ENCODE measurements around the gene ADRA2B.
"Not testable (repeated sequence)": the region's sequence is repeated elsewhere in the genome, so short reads cannot be mapped to it uniquely, and the experiment has no call there.

The ADRA2B gene

DNA sequence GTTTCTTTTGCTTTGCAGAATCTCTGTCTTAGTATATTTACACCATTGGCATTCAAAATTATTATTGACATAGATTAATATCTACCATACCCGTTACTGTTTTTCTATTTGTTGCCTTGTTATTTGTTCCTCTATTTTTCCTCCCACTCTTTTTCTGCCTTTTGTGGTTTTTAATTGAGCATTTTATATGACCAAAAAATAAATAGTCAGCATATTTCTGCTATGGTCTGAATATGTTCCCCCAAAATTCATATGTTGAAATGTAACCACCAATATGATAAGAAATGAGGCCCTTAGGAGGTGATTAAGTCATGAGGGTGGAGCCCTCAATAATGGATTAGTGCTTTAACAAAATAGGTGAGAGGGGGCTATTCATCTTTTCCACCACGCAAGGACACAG is 35.3 kb downstream of the ADRA2B start:
- Histone ChIP-seq H3K9ac (ENCODE audit: low read depth in 1 of 2, low read length in 2 of 2) (no peak overlapping the region), H3K36me3 (ENCODE audit: control insufficient read depth in 2 of 2, insufficient read depth in 2 of 2, low read length in 2 of 2) (no peaks in the 10 kb centered on the region), H3K4me3 (ENCODE audit: low read length in 2 of 2) (no peak overlapping the region), H3K9me3 (ENCODE audit: control insufficient read depth in 2 of 2, low read length in 2 of 2) (no peaks in the 10 kb centered on the region), H3K27me3 (ENCODE audit: control insufficient read depth in 2 of 2, insufficient read depth in 2 of 2, low read length in 2 of 2) (no peaks in the 10 kb centered on the region), H3K4me1 (ENCODE audit: control insufficient read depth in 2 of 2, insufficient read depth in 2 of 2, low read length in 2 of 2) (no peaks in the 10 kb centered on the region), H3K27ac (ENCODE audit: low read depth in 2 of 2, low read length in 2 of 2) (no peak overlapping the region)

DNA sequence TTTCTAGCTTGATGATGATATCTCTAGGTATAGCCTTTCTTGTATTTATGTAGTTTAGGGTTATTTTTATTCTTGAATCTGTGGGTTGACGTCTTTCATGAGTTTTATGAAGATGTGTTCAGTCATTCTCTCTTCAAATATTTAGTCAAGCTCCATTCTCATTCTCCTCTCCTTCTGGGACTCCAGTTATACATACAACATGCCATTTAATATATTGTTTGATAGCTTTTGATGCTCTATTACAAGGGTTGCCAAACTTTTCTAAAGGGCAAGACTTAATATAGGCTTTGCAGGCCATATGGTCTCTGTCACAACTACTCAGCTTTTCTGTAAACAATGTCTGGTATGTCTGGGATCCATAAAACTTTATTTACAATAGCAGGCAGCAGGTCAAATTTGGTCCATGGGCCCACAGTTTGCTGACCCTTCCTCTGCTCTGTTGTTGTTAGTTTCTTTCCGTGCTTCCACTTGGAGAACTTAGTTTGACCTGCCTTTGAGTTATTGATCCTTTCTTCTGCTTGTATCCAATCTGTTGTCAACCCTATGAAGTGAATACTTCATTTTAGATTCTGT is 41.1 kb downstream of the ADRA2B start:
- no peaks in the 10 kb centered on the region for H3K9me3 ChIP-seq (ENCODE audit: control insufficient read depth in 2 of 2, low read length in 2 of 2)
- no peaks in the 10 kb centered on the region for H3K4me1 ChIP-seq (ENCODE audit: control insufficient read depth in 2 of 2, insufficient read depth in 2 of 2, low read length in 2 of 2)
- no peak overlapping the region for H3K9ac ChIP-seq (ENCODE audit: low read depth in 1 of 2, low read length in 2 of 2)
- H3K27ac ChIP-seq (ENCODE audit: low read depth in 2 of 2, low read length in 2 of 2) = no peak overlapping the region
- no peak overlapping the region for H3K4me3 ChIP-seq (ENCODE audit: low read length in 2 of 2)
- H3K36me3 ChIP-seq (ENCODE audit: control insufficient read depth in 2 of 2, insufficient read depth in 2 of 2, low read length in 2 of 2) = no peaks in the 10 kb centered on the region
- no peaks in the 10 kb centered on the region for H3K27me3 ChIP-seq (ENCODE audit: control insufficient read depth in 2 of 2, insufficient read depth in 2 of 2, low read length in 2 of 2)

GRCh38 chr2:96074156-96074555 is 42.2 kb downstream of the ADRA2B start:
- Histone ChIP-seq H3K4me3 (ENCODE audit: low read length in 2 of 2) (no peak overlapping the region), H3K4me1 (ENCODE audit: control insufficient read depth in 2 of 2, insufficient read depth in 2 of 2, low read length in 2 of 2) (no peaks in the 10 kb centered on the region), H3K9me3 (ENCODE audit: control insufficient read depth in 2 of 2, low read length in 2 of 2) (no peaks in the 10 kb centered on the region), H3K27me3 (ENCODE audit: control insufficient read depth in 2 of 2, insufficient read depth in 2 of 2, low read length in 2 of 2) (no peaks in the 10 kb centered on the region), H3K9ac (ENCODE audit: low read depth in 1 of 2, low read length in 2 of 2) (no peak overlapping the region), H3K27ac (ENCODE audit: low read depth in 2 of 2, low read length in 2 of 2) (no peak overlapping the region), H3K36me3 (ENCODE audit: control insufficient read depth in 2 of 2, insufficient read depth in 2 of 2, low read length in 2 of 2) (no peaks in the 10 kb centered on the region)

DNA sequence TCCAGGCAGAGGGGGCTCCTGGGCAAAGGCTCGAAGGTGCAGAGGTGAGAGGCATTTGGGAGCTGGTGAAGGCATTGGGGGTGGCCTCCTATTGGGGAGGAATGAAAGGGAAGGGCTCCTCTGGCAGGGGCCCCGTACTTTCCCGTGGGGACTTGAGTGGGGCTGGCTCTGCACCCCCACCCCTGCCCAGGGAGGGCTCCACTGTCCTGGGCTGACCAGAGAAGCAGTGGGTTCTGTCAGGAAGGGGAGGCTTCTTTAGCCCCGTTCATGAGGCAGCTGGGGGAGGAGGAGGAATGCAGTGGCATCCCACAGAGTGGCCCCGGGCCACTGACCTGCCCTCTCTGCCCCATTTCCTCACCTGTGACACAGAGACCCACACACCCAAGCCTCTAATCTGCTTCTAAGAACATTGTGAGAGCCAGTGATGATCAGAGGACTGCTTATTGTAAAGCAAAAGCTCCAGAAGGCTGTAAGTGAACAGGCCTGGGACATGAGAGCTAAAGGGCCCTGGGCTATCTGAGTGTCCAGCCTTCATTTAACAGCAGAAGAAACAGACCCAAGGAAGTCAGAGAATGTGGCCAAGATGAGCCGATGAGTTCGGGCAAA is 43.1 kb downstream of the ADRA2B start:
- H3K4me1 ChIP-seq (ENCODE audit: control insufficient read depth in 2 of 2, insufficient read depth in 2 of 2, low read length in 2 of 2) = no peaks in the 10 kb centered on the region
- H3K4me3 ChIP-seq (ENCODE audit: low read length in 2 of 2) = no peak overlapping the region
- no peaks in the 10 kb centered on the region for H3K27me3 ChIP-seq (ENCODE audit: control insufficient read depth in 2 of 2, insufficient read depth in 2 of 2, low read length in 2 of 2)
- no peak overlapping the region for H3K9ac ChIP-seq (ENCODE audit: low read depth in 1 of 2, low read length in 2 of 2)
- no peak overlapping the region for H3K27ac ChIP-seq (ENCODE audit: low read depth in 2 of 2, low read length in 2 of 2)
- H3K36me3 ChIP-seq (ENCODE audit: control insufficient read depth in 2 of 2, insufficient read depth in 2 of 2, low read length in 2 of 2) = no peaks in the 10 kb centered on the region
- H3K9me3 ChIP-seq (ENCODE audit: control insufficient read depth in 2 of 2, low read length in 2 of 2) = no peaks in the 10 kb centered on the region

- Histone ChIP-seq H3K4me3 (ENCODE audit: low read length in 2 of 2) (no peak overlapping the region), H3K4me1 (ENCODE audit: control insufficient read depth in 2 of 2, insufficient read depth in 2 of 2, low read length in 2 of 2) (no peaks in the 10 kb centered on the region), H3K36me3 (ENCODE audit: control insufficient read depth in 2 of 2, insufficient read depth in 2 of 2, low read length in 2 of 2) (no peaks in the 10 kb centered on the region), H3K27ac (ENCODE audit: low read depth in 2 of 2, low read length in 2 of 2) (no peak overlapping the region), H3K27me3 (ENCODE audit: control insufficient read depth in 2 of 2, insufficient read depth in 2 of 2, low read length in 2 of 2) (no peaks in the 10 kb centered on the region), H3K9me3 (ENCODE audit: control insufficient read depth in 2 of 2, low read length in 2 of 2) (no peaks in the 10 kb centered on the region), H3K9ac (ENCODE audit: low read depth in 1 of 2, low read length in 2 of 2) (no peak overlapping the region)
Observed at GRCh38 chr2:96072746-96073145, 43.6 kb downstream of the ADRA2B start.

GRCh38 chr2:96071977-96072491 is 44.3 kb downstream of the ADRA2B start:
- not testable (repeated sequence) for H3K4me1 ChIP-seq (ENCODE audit: control insufficient read depth in 2 of 2, insufficient read depth in 2 of 2, low read length in 2 of 2); H3K4me3 ChIP-seq (ENCODE audit: low read length in 2 of 2); H3K27me3 ChIP-seq (ENCODE audit: control insufficient read depth in 2 of 2, insufficient read depth in 2 of 2, low read length in 2 of 2); H3K9me3 ChIP-seq (ENCODE audit: control insufficient read depth in 2 of 2, low read length in 2 of 2); H3K36me3 ChIP-seq (ENCODE audit: control insufficient read depth in 2 of 2, insufficient read depth in 2 of 2, low read length in 2 of 2); H3K27ac ChIP-seq (ENCODE audit: low read depth in 2 of 2, low read length in 2 of 2); H3K9ac ChIP-seq (ENCODE audit: low read depth in 1 of 2, low read length in 2 of 2)

DNA sequence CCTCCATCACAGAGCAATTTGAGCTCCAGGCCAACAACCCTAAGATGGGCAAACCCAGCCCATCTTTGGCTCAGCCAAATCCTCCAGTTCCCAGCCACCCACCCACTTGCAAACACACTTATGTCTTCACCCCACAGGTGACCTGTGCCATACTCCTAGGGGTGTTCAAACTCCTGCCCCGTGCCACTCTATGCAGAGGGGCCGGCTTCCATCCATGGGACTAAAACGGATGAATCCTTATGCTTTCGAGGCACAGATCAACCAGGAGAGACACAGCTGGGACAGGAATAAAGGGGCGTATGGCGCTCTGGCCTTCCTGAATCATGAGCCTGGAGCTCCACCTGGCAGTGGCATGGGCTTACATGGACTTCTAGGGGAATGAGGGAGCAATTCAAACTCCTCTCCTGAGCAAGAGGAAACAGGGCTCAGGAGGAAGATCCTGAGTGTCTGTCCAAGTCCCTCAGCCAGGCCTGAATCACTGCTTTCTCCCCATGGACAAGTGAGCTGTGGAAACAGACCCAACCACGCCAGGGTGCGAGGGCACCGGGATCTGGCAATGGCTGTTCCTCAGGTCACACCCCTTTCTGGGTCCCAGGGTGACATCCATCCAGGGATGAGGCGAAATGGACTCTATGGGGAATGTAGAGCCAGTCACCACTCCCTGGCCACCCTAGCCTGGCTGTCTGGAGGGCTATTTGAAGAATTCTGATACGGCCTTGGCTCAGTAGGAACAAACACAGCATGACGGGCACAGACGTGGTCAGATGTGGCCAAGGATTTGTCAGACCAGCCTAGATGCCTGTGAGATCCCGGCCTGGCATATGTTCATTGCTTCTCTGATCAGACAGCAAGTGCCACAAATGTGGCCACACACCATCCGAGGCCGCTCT is 45.0 kb downstream of the ADRA2B start:
- not testable (repeated sequence) for H3K27ac ChIP-seq (ENCODE audit: low read depth in 2 of 2, low read length in 2 of 2); H3K27me3 ChIP-seq (ENCODE audit: control insufficient read depth in 2 of 2, insufficient read depth in 2 of 2, low read length in 2 of 2); H3K36me3 ChIP-seq (ENCODE audit: control insufficient read depth in 2 of 2, insufficient read depth in 2 of 2, low read length in 2 of 2); H3K9me3 ChIP-seq (ENCODE audit: control insufficient read depth in 2 of 2, low read length in 2 of 2); H3K4me3 ChIP-seq (ENCODE audit: low read length in 2 of 2); H3K9ac ChIP-seq (ENCODE audit: low read depth in 1 of 2, low read length in 2 of 2); H3K4me1 ChIP-seq (ENCODE audit: control insufficient read depth in 2 of 2, insufficient read depth in 2 of 2, low read length in 2 of 2)

- not testable (repeated sequence) for H3K4me1 ChIP-seq (ENCODE audit: control insufficient read depth in 2 of 2, insufficient read depth in 2 of 2, low read length in 2 of 2); H3K36me3 ChIP-seq (ENCODE audit: control insufficient read depth in 2 of 2, insufficient read depth in 2 of 2, low read length in 2 of 2); H3K27me3 ChIP-seq (ENCODE audit: control insufficient read depth in 2 of 2, insufficient read depth in 2 of 2, low read length in 2 of 2); H3K4me3 ChIP-seq (ENCODE audit: low read length in 2 of 2); H3K27ac ChIP-seq (ENCODE audit: low read depth in 2 of 2, low read length in 2 of 2); H3K9ac ChIP-seq (ENCODE audit: low read depth in 1 of 2, low read length in 2 of 2); H3K9me3 ChIP-seq (ENCODE audit: control insufficient read depth in 2 of 2, low read length in 2 of 2)
Observed at GRCh38 chr2:96070351-96070750, 46.0 kb downstream of the ADRA2B start.

- H3K27ac ChIP-seq (ENCODE audit: low read depth in 2 of 2, low read length in 2 of 2); H3K36me3 ChIP-seq (ENCODE audit: control insufficient read depth in 2 of 2, insufficient read depth in 2 of 2, low read length in 2 of 2); H3K4me3 ChIP-seq (ENCODE audit: low read length in 2 of 2); H3K4me1 ChIP-seq (ENCODE audit: control insufficient read depth in 2 of 2, insufficient read depth in 2 of 2, low read length in 2 of 2); H3K9ac ChIP-seq (ENCODE audit: low read depth in 1 of 2, low read length in 2 of 2); H3K9me3 ChIP-seq (ENCODE audit: control insufficient read depth in 2 of 2, low read length in 2 of 2); H3K27me3 ChIP-seq (ENCODE audit: control insufficient read depth in 2 of 2, insufficient read depth in 2 of 2, low read length in 2 of 2): not testable (repeated sequence)
Observed at GRCh38 chr2:96069878-96070277, 46.5 kb downstream of the ADRA2B start.

- not testable (repeated sequence) for H3K27me3 ChIP-seq (ENCODE audit: control insufficient read depth in 2 of 2, insufficient read depth in 2 of 2, low read length in 2 of 2); H3K27ac ChIP-seq (ENCODE audit: low read depth in 2 of 2, low read length in 2 of 2); H3K9me3 ChIP-seq (ENCODE audit: control insufficient read depth in 2 of 2, low read length in 2 of 2); H3K9ac ChIP-seq (ENCODE audit: low read depth in 1 of 2, low read length in 2 of 2); H3K4me3 ChIP-seq (ENCODE audit: low read length in 2 of 2); H3K4me1 ChIP-seq (ENCODE audit: control insufficient read depth in 2 of 2, insufficient read depth in 2 of 2, low read length in 2 of 2); H3K36me3 ChIP-seq (ENCODE audit: control insufficient read depth in 2 of 2, insufficient read depth in 2 of 2, low read length in 2 of 2)
Observed at GRCh38 chr2:96067902-96068581, 48.3 kb downstream of the ADRA2B start.

Data from mucosa of rectum (tissue), 2 donors.